B cell (primary cell): Measurements from ENCODE around the gene KCNH6. TPM values are rescaled to one million over a fixed set of nuclear protein-coding genes. Genes with fewer than 3 reads are reported as not detected.

Experiments
- ATAC-seq: fragments of 200-7000 bp; cut with Tn5 transposase; one replicate; pipeline ENCODE4 v1.10.0; 2021; ENCODE audit warnings: low read depth, mild to moderate bottlenecking, moderate number of reproducible peaks, moderate library complexity
- CTCF ChIA-PET: fragments of 350-600 bp; sonication (Branson Sonifier 250); formaldehyde crosslinking; loops from one replicate; lab custom pipeline; 2021; ENCODE audit warnings: antibody characterized with exemption, inconsistent platforms; lab: Charles Lee
- POLR2A ChIA-PET: fragments of 350-600 bp; sonication (Branson Sonifier 250); formaldehyde crosslinking; loops from one replicate; lab custom pipeline; 2021; ENCODE audit warnings: antibody characterized with exemption; lab: Charles Lee
- DNase-seq: peaks from one replicate; pipeline ENCODE4 v3.0.0; 2013
- H2AFZ ChIP-seq: 2 replicates; pipeline ENCODE4 v1.6.1; 2012; ENCODE audit warnings: mild to moderate bottlenecking, low read depth, low read length; ENCODE audit not compliant: insufficient read depth, poor library complexity, severe bottlenecking
- H3K27ac ChIP-seq, 2 donors: 1 replicate in 1 of 2; 2 replicates in 1 of 2; pipeline ENCODE4 v1.5.1; 2012 to 2013; ENCODE audit warnings: low read length in 2 of 2, mild to moderate bottlenecking in 2 of 2, moderate library complexity in 1 of 2
- H3K27me3 ChIP-seq, 4 experiments: fragments of 200-600 bp in 1 of 4; sonication (generic) in 1 of 4; replicated peaks in 1 of 4; 1 replicate in 2 of 4; 2 replicates in 2 of 4; pipeline versions ENCODE4 v1.6.1 to v1.7.0; 2013 to 2016; ENCODE audit warnings: low read length in 3 of 4, mild to moderate bottlenecking in 2 of 4, mixed read lengths in 1 of 4, moderate library complexity in 1 of 4; ENCODE audit not compliant: insufficient read depth in 4 of 4, control insufficient read depth in 3 of 4; ENCODE audit errors: control extremely low read depth in 1 of 4
- H3K36me3 ChIP-seq, 2 experiments: replicated peaks in 1 of 2; 1 replicate in 1 of 2; 2 replicates in 1 of 2; pipeline versions ENCODE4 v1.6.1 to v1.7.1; 2013; ENCODE audit warnings: low read length in 1 of 2; ENCODE audit not compliant: insufficient read depth in 2 of 2, control insufficient read depth in 1 of 2; ENCODE audit errors: control extremely low read depth in 1 of 2, extremely low read depth in 1 of 2
- H3K4me1 ChIP-seq, 2 donors: fragments of 200-600 bp in 1 of 2; sonication (generic) in 1 of 2; 1 replicate in 1 of 2; 2 replicates in 1 of 2; pipeline versions ENCODE4 v1.5.1 to v1.6.1; 2013 to 2017; ENCODE audit warnings: low read length in 2 of 2; ENCODE audit not compliant: control insufficient read depth in 2 of 2, insufficient read depth in 2 of 2
- H3K4me2 ChIP-seq: replicated peaks from 2 replicates; pipeline ENCODE3; 2012; ENCODE audit warnings: mild to moderate bottlenecking, low read depth, low read length; ENCODE audit not compliant: poor library complexity, severe bottlenecking
- H3K4me3 ChIP-seq, 5 experiments: fragments of 200-600 bp in 1 of 5; sonication (generic) in 1 of 5; 1 replicate in 3 of 5; 2 replicates in 2 of 5; pipeline versions ENCODE4 v1.5.1 to v1.7.0; 2011 to 2016; ENCODE audit warnings: low read length in 4 of 5, mild to moderate bottlenecking in 4 of 5, low read depth in 2 of 5, control low read depth in 1 of 5, moderate library complexity in 1 of 5; ENCODE audit not compliant: insufficient read depth in 1 of 5; ENCODE audit errors: control extremely low read depth in 1 of 5, extremely low read depth in 1 of 5
- H3K79me2 ChIP-seq: fragments of 200-600 bp; sonication (generic); one replicate; pipeline ENCODE4 v1.6.0; 2016; ENCODE audit warnings: low read length; ENCODE audit not compliant: control insufficient read depth, insufficient read depth
- H3K9ac ChIP-seq: fragments of 200-600 bp; sonication (generic); 2 replicates; pipeline ENCODE4 v1.6.1; 2017; ENCODE audit warnings: mild to moderate bottlenecking, low read length, moderate library complexity
- H3K9me3 ChIP-seq, 3 donors: one replicate each; pipeline versions ENCODE4 v1.6.1 to v1.7.1; 2013; ENCODE audit warnings: low read length in 2 of 3; ENCODE audit not compliant: control insufficient read depth in 2 of 3, insufficient read depth in 1 of 3; ENCODE audit errors: control extremely low read depth in 1 of 3
- H4K20me1 ChIP-seq: 2 replicates; pipeline ENCODE4 v1.6.0; 2012; ENCODE audit warnings: mild to moderate bottlenecking, low read length; ENCODE audit not compliant: insufficient read depth, control insufficient read depth, poor library complexity, severe bottlenecking
- H3K27ac Mint-ChIP-seq: one replicate; pipeline ENCODE4 v1.8.0; 2021; ENCODE audit warnings: mixed read lengths
- H3K27me3 Mint-ChIP-seq: one replicate; pipeline ENCODE4 v1.8.0; 2021; ENCODE audit warnings: mixed read lengths
- H3K4me1 Mint-ChIP-seq: one replicate; pipeline ENCODE4 v1.8.0; 2021; ENCODE audit warnings: mixed read lengths
- H3K4me3 Mint-ChIP-seq: one replicate; pipeline ENCODE4 v1.8.0; 2021; ENCODE audit warnings: mixed read lengths
- H3K9me3 Mint-ChIP-seq: one replicate; pipeline ENCODE4 v1.8.0; 2022; ENCODE audit warnings: mixed read lengths; ENCODE audit not compliant: insufficient read depth
- CTCF ChIP-seq: fragments of 200-600 bp; IDR thresholded peaks from one replicate; pipeline ENCODE4 v1.8.0; 2022; ENCODE audit warnings: antibody characterized with exemption, mild to moderate bottlenecking
- EZH2 ChIP-seq: IDR thresholded peaks from 2 replicates; pipeline ENCODE4 v1.6.1; 2012; ENCODE audit warnings: borderline replicate concordance, low read depth, mild to moderate bottlenecking, moderate library complexity, low read length; ENCODE audit not compliant: insufficient read depth, poor library complexity, severe bottlenecking
- WGBS: methylation state at CpG from one replicate; pipeline ENCODE4 v1.1.5; 2013; ENCODE audit warnings: missing lambda C conversion rate; ENCODE audit not compliant: insufficient coverage; 5-methylcytosine and 5-hydroxymethylcytosine counted together
- intact Hi-C: fragments of 100-400 bp; cut with micrococcal nuclease; formaldehyde crosslinking; loops from one replicate; pipeline ENCODE4 v1.10.0; 2022
- polyA plus RNA-seq: library from polyadenylated mRNA; depleted of rRNA; stranded (reverse); fragments of >200 nt; gene quantifications from 2 replicates; pipeline ENCODE4 v1.2.3, GENCODE V29; 2012
- total RNA-seq, 2 donors: library from RNA; stranded (reverse); fragments of 120-200 nt in 1 of 2; gene quantifications; 1 replicate in 1 of 2; 2 replicates in 1 of 2; pipeline versions ENCODE4 v1.2.3 to v1.2.4, GENCODE V29; 2013 to 2022

Gene KCNH6
- total and polyA plus RNA-seq, 2 donors (not counting 1 experiment from before 2014, with no cell fraction given): not detected

DNA sequence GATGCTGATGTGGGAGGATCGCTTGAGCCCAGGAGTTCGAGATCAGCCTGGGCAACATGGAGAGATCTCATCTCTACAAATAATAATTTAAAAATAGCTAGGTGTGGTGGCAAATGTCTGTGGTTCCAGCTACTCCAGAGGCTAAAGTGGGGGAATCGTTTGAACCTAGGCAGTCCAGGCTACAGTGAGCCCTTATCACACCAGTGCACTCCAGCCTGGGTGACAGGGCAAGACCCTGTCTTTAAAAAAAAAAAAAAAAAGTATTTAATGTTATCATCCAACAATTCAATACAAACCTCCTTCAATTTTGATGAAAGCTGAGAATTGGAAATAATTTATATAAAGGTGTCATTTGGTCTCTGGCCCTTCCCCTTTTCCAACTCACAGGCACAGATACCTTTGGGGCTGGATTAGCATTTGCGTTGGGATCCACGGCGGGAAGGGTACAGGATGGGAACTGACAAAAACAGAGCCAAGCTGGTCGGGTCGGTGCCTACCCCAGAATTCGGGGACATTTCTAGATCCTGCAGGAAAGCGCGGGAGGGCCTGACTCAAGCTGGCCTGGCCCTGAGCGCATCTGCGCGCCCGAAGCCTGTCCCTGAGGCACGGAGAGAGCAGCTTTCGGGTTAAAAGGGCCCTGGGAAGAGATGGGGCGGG, 26.3 kb downstream of the KCNH6 start:
- Histone ChIP-seq H3K9ac (peak overlapping the region; percentile 85), H3K4me2 (peak overlapping the region; percentile 88), H3K27me3 (no peaks in the 10 kb centered on the region), H2AFZ (peak overlapping the region; percentile 98), H3K4me1 (peaks cover 34 to 42% of the 10 kb centered on the region in 2 donors), H4K20me1 (peaks cover 36% of the 10 kb centered on the region), H3K9me3 (no peaks in the 10 kb centered on the region), H3K79me2 (peaks cover 66% of the 10 kb centered on the region), H3K27ac (peak overlapping the region; percentile 81 to 95), H3K36me3 (peaks cover 0 to 9% of the 10 kb centered on the region in 2 experiments), H3K4me3 (peak overlapping the region; percentile 2 to 90 (median 69))
- peak overlapping the region; percentile 94 for H3K27ac Mint-ChIP-seq
- ChIA-PET POLR2A (interaction anchor here (1.6 to 1.7 kb wide), 2 partner anchors 73 to 103 kb away, joined by 4 to 9 read pairs; partner anchors contain the start of genes CYB561 and MAP3K3), CTCF (interaction anchor here (0.7 to 1.2 kb wide), 2 partner anchors 63 to 67 kb away, joined by 3 read pairs; no protein-coding TSS in a partner anchor)
- H3K4me3 Mint-ChIP-seq: peak overlapping the region; percentile 87
- peak; percentile 1 for ATAC-seq
- no peaks in the 10 kb centered on the region for H3K9me3 Mint-ChIP-seq
- no peak for TF ChIP-seq CTCF
- TF ChIP-seq EZH2: no peak
- H3K4me1 Mint-ChIP-seq: peaks cover 36% of the 10 kb centered on the region
- no peak for DNase-seq
- no peaks in the 10 kb centered on the region for H3K27me3 Mint-ChIP-seq
- 2% methylated on average over 15 of the region's 18 CpGs for WGBS
- intact Hi-C loops: no loop called here
